Measurements from ENCODE around the gene NTRK2. TPM values are rescaled to one million over a fixed set of nuclear protein-coding genes. Genes with fewer than 3 reads are reported as not detected.

Gene NTRK2
- total RNA-seq, 6 donors from 2014 or later, result 0.30 to 16.8 (median 2.6) TPM

DNA sequence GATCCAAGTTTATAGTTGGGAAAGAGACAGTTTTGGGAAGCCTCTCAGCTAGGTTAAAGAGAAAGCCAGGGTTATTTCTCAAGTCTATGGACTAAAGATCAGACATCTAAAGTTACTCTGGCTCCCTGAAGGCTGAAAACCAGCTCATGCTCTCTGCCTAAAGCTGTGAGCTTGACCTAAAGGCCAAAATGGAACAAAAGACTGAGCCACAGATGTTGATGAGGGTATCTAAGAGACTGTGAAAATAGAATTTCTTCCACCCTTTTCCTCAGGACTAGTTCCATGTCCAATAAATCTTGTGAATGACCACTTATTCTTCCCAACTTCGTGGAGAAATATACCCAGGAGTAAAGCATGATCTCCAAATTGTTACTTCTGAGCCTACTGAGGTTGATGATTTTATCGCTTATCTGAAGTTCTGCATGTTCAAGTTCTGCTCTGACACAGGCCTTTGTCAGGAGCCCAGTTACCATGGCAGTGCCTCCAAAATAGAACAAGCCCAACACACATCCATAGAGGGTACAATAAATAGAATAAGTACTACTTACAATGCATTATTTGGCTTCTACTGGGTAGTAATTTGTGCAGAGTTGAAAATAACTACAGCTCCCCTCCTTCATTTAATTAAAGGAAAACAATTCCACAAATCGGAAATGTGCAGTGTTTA is 373.6 kb downstream of the NTRK2 start:
- Histone ChIP-seq H3K27me3 (no peaks in the 10 kb centered on the region), H3K36me3 (no peaks in the 10 kb centered on the region), H3K9me3 (no peaks in the 10 kb centered on the region), H3K4me3 (no peak overlapping the region), H3K27ac (no peak overlapping the region), H3K4me1 (no peaks in the 10 kb centered on the region)
- TF ChIP-seq EP300 (IDR thresholded peaks at IDR 0.05) (no peak), POLR2AphosphoS5 (IDR thresholded peaks at IDR 0.05) (no peak), POLR2A (IDR thresholded peaks at IDR 0.05) (no peak)
- TF ChIP-seq, protein P1, sequence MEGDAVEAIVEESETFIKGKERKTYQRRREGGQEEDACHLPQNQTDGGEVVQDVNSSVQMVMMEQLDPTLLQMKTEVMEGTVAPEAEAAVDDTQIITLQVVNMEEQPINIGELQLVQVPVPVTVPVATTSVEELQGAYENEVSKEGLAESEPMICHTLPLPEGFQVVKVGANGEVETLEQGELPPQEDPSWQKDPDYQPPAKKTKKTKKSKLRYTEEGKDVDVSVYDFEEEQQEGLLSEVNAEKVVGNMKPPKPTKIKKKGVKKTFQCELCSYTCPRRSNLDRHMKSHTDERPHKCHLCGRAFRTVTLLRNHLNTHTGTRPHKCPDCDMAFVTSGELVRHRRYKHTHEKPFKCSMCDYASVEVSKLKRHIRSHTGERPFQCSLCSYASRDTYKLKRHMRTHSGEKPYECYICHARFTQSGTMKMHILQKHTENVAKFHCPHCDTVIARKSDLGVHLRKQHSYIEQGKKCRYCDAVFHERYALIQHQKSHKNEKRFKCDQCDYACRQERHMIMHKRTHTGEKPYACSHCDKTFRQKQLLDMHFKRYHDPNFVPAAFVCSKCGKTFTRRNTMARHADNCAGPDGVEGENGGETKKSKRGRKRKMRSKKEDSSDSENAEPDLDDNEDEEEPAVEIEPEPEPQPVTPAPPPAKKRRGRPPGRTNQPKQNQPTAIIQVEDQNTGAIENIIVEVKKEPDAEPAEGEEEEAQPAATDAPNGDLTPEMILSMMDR (IDR thresholded peaks at IDR 0.05), result no peak
- ATAC-seq (ENCODE audit: low FRiP score in 2 of 2) (no peak), DNase-seq (no peak)
- 79 to 80% methylated on average over 3 of the region's 3 CpGs for WGBS, 2 donors

DNA sequence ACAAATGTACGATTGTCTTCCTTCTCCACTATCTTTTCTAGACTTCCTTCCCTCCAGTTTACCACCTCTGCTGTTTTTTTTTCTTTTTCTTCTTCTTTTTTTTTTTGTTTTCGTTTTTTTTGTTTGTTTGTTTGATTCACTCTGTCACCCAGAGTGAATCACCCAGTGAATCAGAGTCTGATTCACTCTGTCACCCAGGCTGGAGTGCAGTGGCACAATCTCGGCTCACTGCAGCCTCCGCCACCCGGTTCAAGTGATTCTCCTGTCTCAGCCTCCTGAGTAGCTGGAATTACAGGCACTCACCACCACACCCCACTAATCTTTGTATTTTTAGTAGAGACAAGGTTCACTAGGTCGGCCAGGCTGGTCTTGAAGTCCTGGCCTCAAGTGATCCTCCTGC is 375.7 kb downstream of the NTRK2 start:
- WGBS, 2 donors, result 68 to 77% methylated on average over 6 of the region's 6 CpGs
- ATAC-seq (ENCODE audit: low FRiP score in 2 of 2), result no peak

DNA sequence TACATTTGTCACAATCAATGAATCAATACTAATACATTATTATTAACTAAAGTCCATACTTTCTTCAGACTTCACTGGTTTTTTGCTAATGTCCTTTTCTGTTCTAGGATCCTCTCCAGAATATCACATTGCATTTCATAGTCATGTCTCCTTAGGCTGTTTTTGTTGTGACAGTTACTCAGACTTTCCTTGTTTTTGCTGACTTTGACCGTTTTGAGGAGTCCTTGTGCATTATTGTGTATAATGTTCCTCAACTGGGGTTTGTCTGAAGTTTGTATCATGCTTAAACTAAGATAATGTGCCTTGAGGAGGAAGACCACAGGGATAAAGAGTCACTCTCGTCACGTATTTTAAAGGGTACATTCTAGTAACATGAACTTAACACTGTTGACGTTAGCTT is 376.9 kb downstream of the NTRK2 start:
- TF ChIP-seq POLR2A (IDR thresholded peaks at IDR 0.05) (no peak), EP300 (IDR thresholded peaks at IDR 0.05) (no peak), POLR2AphosphoS5 (IDR thresholded peaks at IDR 0.05) (no peak)
- TF ChIP-seq, protein P1 (IDR thresholded peaks at IDR 0.05), result no peak
- Histone ChIP-seq H3K4me3 (no peak overlapping the region), H3K27me3 (no peaks in the 10 kb centered on the region), H3K27ac (no peak overlapping the region), H3K9me3 (no peaks in the 10 kb centered on the region), H3K4me1 (no peaks in the 10 kb centered on the region), H3K36me3 (no peaks in the 10 kb centered on the region)
- DNase-seq, result no peak
- 73 to 77% methylated on average over 4 of the region's 4 CpGs for WGBS, 2 donors
- ATAC-seq (ENCODE audit: low FRiP score in 2 of 2), result no peak

More for the DNA sequence above, 375.7 kb downstream of the NTRK2 start:
- TF ChIP-seq POLR2A (IDR thresholded peaks at IDR 0.05), result no peak
- no peak for TF ChIP-seq EP300 (IDR thresholded peaks at IDR 0.05)
- TF ChIP-seq, protein P1 (IDR thresholded peaks at IDR 0.05), result no peak
- TF ChIP-seq POLR2AphosphoS5 (IDR thresholded peaks at IDR 0.05), result no peak
- DNase-seq, result no peak
- H3K4me3 ChIP-seq, result no peak overlapping the region
- no peak overlapping the region for H3K27ac ChIP-seq
- no peaks in the 10 kb centered on the region for H3K9me3 ChIP-seq
- H3K36me3 ChIP-seq, result no peaks in the 10 kb centered on the region
- H3K27me3 ChIP-seq, result no peaks in the 10 kb centered on the region
- no peaks in the 10 kb centered on the region for H3K4me1 ChIP-seq

DNA sequence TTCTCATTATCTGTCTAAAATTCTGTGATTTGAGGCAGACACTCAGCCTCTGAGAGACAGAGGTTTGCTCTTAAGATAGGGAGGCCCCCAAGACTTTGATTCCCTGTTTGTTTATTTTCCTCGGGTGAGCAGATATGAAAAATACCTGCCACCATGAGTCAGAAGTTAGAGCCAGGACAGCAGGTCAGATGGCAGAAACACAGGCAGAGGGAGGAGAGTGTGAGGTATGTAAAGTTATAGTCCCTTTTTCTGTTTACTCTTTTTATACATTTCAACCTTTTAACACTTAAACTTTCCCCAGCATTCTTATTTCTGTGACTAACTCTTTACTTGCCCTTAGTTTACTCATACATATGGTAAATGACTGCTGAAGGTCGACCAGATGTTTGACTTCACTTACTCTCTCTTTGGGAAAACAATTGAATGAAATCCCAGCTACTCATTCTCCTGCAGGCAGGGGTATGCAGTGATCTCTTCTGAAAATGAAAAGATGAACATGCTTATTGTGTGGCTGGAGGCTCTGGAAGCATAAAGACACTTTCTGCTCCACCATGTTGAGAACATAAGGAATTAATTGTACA is 383.8 kb downstream of the NTRK2 start:
- ATAC-seq (ENCODE audit: low FRiP score in 2 of 2) (no peak), DNase-seq (no peak)
- Histone ChIP-seq H3K4me3 (no peak overlapping the region), H3K27me3 (no peaks in the 10 kb centered on the region), H3K27ac (no peak overlapping the region), H3K4me1 (no peaks in the 10 kb centered on the region), H3K36me3 (no peaks in the 10 kb centered on the region), H3K9me3 (no peaks in the 10 kb centered on the region)
- TF ChIP-seq, protein P1 (IDR thresholded peaks at IDR 0.05), result no peak
- TF ChIP-seq EP300 (IDR thresholded peaks at IDR 0.05), result no peak
- no peak for TF ChIP-seq POLR2A (IDR thresholded peaks at IDR 0.05)
- TF ChIP-seq POLR2AphosphoS5 (IDR thresholded peaks at IDR 0.05), result no peak
- 16 to 34% methylated on average over 2 of the region's 2 CpGs for WGBS, 2 donors

DNA sequence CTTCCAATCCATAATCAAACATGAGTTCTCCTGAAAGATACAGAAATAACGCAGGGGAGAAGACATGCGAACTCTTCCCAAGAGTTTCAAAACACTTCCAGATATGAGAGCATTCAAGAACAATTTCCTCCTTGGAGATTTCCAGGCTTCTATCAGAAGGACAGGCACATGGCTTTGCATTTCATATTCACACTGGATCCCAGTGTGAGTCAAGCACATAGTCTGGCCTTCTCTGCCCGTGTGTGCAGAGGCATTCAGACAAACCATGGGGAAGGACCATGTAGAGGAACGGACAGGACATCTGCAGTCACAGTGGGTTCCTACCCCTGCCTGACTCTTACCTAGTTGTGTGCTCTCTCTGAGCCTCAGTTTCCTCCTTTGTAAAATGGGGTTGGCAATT is 384.5 kb downstream of the NTRK2 start:
- no peaks in the 10 kb centered on the region for H3K9me3 ChIP-seq
- 85 to 91% methylated on average over 4 of the region's 4 CpGs for WGBS, 2 donors
- H3K4me1 ChIP-seq, result no peaks in the 10 kb centered on the region
- ATAC-seq (ENCODE audit: low FRiP score in 2 of 2), result no peak
- no peaks in the 10 kb centered on the region for H3K27me3 ChIP-seq
- DNase-seq, result no peak
- no peaks in the 10 kb centered on the region for H3K36me3 ChIP-seq
- no peak overlapping the region for H3K27ac ChIP-seq
- H3K4me3 ChIP-seq, result no peak overlapping the region
- TF ChIP-seq POLR2AphosphoS5 (IDR thresholded peaks at IDR 0.05), result no peak
- TF ChIP-seq EP300 (IDR thresholded peaks at IDR 0.05), result no peak
- no peak for TF ChIP-seq POLR2A (IDR thresholded peaks at IDR 0.05)
- TF ChIP-seq, protein P1 (IDR thresholded peaks at IDR 0.05), result no peak

All from upper lobe of left lung (tissue), 6 donors.